ENCODE data around the gene RAB11B.
"Not testable (repeated sequence)": the region's sequence is repeated elsewhere in the genome, so short reads cannot be mapped to it uniquely, and the experiment has no call there.

Gene RAB11B

DNA sequence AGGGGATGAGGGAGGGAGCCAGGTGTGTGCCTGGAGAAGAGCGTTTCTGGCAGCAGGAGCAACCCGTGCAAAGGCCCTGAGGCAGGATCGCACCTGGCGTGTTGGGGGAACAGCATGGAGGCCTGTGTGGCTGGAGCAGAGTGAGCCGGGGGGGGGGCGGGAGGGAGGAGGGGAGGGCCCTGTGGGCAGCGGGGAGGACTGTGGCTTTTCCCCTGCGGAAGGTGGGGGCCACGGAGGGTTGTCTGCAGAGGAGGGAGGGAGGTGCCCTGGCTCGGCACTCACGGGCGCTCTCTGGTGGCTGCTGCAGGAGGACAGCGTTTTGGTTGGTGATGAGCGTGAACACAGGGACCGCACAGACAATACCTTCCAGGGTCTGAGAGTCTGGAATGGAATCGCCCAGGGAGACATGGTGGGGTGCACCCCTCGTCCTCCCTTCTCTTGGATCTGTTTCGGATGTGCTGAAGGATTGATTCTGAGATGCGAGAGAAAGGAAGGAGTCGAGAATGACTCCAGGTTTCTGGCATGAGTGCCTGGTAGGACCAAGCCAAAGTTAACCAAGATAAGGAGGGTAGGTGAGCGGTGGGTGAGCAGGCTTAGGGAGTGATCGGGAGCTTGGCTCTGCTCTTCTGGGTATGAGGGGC lies 6.5 kb downstream of the RAB11B start:
- DNase-seq = peak; percentile 66

- no peak for DNase-seq
These were observed 7.1 kb downstream of the RAB11B start for GRCh38 chr19:8397271-8397670.

DNA sequence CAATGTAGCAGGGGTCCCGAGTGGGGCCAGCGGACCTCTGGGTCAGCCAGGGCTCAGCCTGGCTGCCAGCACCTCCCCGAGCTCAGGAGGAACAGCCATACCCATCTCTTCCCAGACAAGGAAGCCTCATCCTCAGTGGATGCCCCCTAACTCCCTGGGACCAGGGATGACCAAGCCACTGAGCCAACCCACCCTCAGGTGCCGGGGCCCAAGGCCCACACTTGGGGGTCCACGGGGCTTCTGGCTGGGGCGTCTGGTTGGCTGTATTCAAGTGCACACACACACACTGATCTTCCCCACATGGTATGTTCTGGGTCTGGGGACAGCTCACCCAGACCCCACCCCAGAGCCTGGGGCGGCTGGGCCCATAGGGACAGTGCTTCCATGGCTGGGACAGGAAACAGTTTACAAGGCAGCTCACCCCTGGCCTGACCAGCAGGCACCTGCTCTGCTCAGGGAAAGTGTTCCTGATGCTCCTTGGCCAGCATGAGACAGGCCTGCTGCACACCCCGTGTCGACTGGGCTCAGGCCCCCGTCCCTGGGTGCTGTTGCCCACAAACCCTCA lies 7.7 kb downstream of the RAB11B start:
- DNase-seq = no peak

DNA sequence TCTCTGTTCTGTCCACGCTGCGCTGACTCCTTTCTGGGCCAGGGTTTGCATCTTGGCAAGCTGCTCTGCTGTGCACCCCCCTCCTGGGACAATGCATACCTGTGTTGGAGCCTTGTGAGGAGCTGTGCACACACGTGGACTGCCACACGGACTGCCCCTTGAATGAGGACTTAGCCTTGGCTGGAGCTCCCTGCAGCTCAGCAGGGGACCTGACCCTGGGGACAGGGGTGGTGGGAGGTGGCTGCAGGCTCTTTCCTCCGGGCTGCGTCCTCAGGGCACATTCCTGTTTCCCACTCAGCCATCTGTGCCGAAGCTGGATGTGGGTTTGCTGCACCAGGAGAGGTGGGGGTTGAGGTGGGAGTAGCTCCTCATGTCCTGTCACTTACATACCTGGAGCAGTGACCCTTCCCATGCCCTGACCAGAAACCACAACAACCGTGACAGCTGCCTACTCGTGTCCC lies 8.2 kb downstream of the RAB11B start:
- DNase-seq = no peak

- no peak for DNase-seq
These were observed 9.6 kb downstream of the RAB11B start for GRCh38 chr19:8399681-8400188.

GRCh38 chr19:8401981-8402411 lies 11.8 kb downstream of the RAB11B start:
- no peak for DNase-seq

DNA sequence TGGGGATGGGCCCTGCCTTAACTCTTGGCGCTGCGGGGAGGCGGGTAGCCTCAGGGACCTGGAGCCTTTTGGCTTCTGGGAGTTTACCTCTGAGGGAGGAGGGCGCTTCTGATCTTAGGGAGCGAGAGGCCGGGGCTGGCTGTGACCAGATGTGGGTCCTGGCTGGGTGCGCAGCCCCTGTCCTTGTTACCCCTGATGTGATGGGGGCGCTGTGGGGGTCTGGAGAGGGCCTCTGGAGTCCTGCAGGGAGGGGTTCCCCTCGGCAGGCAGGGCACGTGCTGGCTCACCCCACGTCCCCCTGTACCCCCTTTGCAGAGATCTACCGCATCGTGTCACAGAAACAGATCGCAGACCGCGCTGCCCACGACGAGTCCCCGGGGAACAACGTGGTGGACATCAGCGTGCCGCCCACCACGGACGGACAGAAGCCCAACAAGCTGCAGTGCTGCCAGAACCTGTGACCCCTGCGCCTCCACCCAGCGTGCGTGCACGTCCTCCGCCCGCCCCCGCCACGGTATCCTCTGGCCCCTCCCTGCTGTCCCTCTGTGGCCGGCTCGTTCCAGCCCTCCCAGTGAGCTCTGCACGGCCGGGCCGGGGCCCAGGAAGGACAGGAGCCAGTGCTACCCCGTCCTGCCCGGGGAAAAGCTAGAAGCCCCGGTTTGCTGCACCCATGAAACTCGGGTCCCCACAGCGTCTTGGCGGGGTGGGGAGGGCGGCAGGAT lies 13.1 kb downstream of the RAB11B start:
- DNase-seq = no peak

DNA sequence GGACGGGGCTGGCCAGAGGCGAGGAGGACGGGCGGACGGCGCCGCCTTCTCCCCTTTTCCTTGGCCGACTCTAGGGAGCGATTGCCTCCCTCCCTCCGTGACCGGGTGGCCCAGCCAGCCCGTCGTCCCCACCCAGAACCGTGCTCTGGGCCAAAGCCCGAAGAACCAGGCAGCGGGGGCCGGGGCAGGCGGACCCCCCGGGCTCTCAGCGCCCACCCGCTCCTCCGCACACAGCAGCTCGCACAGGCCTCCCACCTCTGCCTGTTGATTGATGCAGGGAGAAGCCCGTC lies 13.6 kb downstream of the RAB11B start:
- no peak for DNase-seq

GRCh38 chr19:8404391-8405151 lies 14.4 kb downstream of the RAB11B start:
- no peak for DNase-seq

GRCh38 chr19:8410718-8411117 lies 20.6 kb downstream of the RAB11B start:
- not testable (repeated sequence) for DNase-seq

DNA sequence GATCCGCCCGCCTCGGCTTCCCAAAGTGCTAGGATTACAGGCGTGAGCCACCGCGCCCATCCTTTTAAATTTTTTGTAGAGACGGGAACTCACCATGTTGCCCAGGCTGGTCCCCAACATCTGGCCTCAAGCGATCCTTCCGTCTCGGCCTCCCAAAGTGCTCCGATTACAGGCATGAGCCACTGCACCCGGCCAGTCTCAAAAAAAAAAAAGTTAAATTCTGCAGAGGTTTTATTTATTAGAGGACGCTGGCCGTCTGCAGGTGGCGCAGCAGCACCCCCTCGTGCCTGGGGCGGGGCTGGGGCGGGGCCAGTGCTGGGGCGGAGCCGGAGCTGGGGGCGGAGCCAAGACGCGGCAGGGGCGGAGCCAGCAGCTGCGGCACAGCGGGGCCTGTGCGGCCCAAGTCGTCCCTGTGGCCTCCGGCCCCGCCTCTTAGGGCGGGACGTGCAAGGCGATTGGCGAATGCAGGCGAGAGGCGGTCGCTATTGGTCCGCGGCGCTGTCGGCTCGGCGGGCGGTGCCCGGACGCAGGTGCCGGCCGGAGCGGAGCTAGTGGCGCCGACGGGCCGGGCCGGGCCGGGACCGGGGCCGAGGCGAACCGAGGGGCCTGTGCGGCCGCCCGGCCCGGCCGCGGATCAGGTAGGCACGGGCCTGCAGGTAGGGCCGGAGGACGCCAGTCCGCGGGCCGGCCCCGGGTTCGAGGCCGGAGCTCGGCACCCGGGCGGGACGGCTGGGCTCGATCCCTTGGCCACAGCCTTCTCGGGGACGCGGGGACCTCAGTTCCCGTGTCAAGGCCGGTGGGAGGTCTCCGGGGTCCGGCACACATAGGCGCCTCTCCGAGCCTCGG lies 22.8 kb downstream of the RAB11B start, which contains the start of gene MARCHF2:
MARCHF2 (plus strand) TSS at position 523 of the 846 bp plus-strand sequence. CDS start 8,536 bp downstream, outside the sequence.
- peak; percentile 95 for DNase-seq

DNA sequence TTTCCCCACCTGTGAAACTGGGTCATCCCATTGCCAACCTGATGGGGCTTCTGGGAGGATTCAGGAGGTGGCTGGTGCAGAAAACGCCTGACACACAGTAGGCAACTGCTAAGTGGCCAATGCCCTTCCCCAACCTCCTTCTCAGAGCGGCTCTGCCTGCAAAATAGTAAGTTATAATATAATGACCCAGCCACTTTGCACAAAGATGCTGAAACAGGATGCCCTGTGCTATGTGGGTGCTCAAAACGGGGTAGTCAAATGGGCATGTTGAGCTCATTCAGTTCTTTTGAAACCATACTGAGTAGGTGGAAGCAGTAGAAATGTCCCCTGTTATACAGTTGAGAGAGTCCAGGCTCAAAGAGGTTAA lies 23.5 kb downstream of the RAB11B start:
- no peak for DNase-seq

DNA sequence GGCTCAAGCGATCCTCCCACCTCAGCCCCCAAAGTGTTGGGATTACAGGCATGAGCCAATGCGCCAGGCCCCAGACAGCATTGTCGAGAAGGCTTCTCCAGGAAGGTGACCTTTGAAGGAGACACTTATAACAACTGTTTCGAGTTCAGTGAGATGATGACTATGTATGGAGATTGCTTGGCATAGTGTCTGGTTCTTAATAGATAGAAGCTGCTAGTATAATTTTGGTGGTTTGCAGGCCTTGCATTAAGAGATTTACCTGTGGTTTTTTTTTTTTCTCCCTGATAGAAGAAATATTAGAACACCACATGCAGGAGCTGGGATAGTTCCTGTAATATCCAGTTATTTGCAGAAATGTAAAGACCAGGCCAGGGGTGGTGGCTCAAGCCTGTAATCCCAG lies 26.6 kb downstream of the RAB11B start:
- DNase-seq = no peak

DNA sequence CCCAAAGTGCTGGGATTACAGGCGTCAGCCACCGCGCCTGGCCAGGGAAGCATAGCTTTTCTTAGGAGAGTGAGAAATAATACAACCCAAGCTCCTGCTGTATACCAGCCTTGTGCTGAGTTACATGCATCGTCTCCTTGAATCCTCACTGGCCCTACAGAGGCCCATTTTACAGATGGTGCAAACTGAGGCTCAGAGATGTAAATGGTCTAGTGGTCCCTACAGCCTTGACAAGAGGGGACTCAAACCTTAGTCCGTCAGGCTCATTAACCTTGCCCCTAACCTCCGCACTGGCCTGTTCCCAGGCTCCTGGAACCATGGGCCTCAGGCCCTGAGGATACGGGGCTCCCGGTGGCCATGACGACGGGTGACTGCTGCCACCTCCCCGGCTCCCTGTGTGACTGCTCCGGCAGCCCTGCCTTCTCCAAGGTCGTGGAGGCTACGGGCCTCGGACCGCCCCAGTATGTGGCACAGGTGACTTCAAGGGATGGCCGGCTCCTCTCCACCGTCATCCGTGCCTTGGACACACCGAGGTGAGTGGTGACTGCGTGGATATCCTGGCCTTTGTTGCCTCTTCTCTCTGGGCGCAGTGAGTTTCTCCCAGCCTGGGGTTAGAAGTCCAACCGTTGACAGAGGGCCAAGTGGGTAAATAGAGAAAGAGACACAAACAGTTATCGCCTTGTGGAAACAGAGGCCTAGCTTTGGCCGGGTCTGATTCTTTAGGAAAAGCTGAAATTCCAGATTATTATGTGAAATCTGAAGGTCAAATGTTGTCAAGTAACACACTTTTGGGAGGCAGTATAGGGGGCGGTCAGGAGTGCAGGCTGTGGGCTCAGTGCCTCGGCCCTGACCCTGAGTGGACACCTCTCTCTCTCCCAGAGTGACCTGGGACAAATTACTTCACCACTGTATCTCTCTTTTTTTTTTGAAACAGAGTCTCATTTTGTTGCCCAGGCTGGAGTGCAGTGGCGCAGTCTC lies 31.6 kb downstream of the RAB11B start:
- DNase-seq = no peak

- DNase-seq = no peak
These were observed 33.7 kb downstream of the RAB11B start for GRCh38 chr19:8423817-8424223.

GRCh38 chr19:8425331-8425730 lies 35.2 kb downstream of the RAB11B start:
- DNase-seq = not testable (repeated sequence)

DNA sequence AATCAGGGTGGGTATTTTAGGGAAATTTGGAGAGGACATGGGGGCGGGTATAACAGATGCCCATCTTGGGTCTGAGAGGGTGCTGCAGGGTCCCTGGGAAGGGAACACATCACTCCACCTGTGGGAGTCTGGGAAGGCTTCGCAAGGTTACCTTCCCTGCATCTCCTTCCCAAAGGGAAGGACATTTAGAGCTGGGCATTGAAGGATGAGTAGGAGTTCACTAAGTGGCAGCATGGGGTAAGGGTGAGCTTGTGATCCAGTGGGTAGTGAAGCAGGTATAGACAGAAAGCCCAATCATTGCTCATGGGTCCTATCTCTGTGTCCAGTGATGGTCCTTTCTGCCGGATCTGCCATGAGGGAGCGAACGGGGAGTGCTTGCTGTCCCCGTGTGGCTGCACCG lies 36.1 kb downstream of the RAB11B start:
- no peak for DNase-seq

DNA sequence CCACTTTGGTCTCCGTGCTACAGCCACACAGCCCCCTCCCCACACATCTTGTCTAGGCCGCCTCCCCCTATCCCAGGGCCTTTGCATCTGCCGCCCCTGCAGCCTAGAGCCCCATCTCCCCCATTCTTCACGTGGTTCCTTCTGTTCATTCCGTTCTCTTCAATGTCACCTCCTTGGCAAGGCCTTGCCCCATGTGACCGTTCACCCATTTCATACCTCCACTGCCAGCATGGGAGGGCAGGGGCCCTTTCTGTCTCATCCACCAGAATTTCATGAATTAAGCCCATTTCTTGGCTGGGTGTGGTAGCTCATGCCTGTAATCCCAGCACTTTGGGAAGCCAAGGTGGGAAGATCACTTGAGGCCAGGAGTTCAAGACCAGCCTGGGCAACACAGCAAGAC lies 38.9 kb downstream of the RAB11B start:
- DNase-seq = no peak

DNA sequence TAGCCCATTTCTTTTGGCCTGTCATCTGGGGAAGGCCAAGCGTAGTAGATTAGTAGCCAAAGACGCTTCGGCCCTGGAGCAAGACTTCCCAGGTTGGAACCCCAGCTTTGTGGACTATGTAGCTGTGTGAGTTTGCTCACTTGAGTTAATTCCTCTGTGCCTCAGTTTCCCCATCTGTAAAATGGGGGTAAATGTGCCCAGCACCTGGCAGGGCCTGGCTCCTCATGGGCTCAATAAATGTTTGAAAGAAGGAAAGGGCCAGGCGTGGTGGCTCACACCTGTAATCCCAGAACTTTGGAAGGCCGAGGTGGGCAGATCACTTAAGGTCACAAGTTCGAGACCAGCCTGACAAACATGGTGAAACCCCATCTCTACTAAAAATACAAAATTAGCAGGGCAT lies 39.7 kb downstream of the RAB11B start:
- DNase-seq = no peak

GRCh38 chr19:8430650-8431049 lies 40.5 kb downstream of the RAB11B start:
- DNase-seq = no peak

- DNase-seq = no peak
These were observed 48.1 kb downstream of the RAB11B start for GRCh38 chr19:8438236-8438635.
